Keratinocyte (primary cell): ENCODE results near the gene LYSMD2. TPM values are rescaled to one million over a fixed set of nuclear protein-coding genes. Genes with fewer than 3 reads are reported as not detected.

Experiments
- DNase-seq: peaks from one replicate; pipeline ENCODE4 v3.0.0-alpha.2; 2011; ENCODE audit warnings: low read depth, missing footprints, low spot score
- FAIRE-seq: peaks from 2 replicates; lab custom pipeline; 2011; peaks lifted over from hg19 to GRCh38; lab: Jason Lieb, UNC
- H2AFZ ChIP-seq: 2 replicates; pipeline ENCODE4 v1.6.0; 2012; ENCODE audit warnings: low read length, control low read depth, inconsistent platforms; ENCODE audit not compliant: control insufficient read depth
- H3K27ac ChIP-seq: 2 replicates; pipeline ENCODE4 v1.5.1; 2011; ENCODE audit warnings: low read length; ENCODE audit not compliant: control insufficient read depth, insufficient read depth
- H3K27me3 ChIP-seq: 3 replicates; pipeline ENCODE4 v1.6.0; 2011; ENCODE audit warnings: low read length; ENCODE audit not compliant: control insufficient read depth, insufficient read depth; ENCODE audit errors: extremely low read depth
- H3K36me3 ChIP-seq, 2 experiments: 2 replicates in 1 of 2; 3 replicates in 1 of 2; pipeline ENCODE4 v1.5.1; 2011; ENCODE audit warnings: low read length in 2 of 2, mild to moderate bottlenecking in 1 of 2; ENCODE audit not compliant: control insufficient read depth in 2 of 2, insufficient read depth in 2 of 2; ENCODE audit errors: extremely low read depth in 1 of 2
- H3K4me1 ChIP-seq: 3 replicates; pipeline ENCODE4 v1.5.1; 2011; ENCODE audit warnings: low read length; ENCODE audit not compliant: control insufficient read depth, insufficient read depth; ENCODE audit errors: extremely low read depth
- H3K4me2 ChIP-seq: 3 replicates; pipeline ENCODE4 v1.6.0; 2011; ENCODE audit warnings: low read depth, low read length; ENCODE audit not compliant: control insufficient read depth, insufficient read depth; ENCODE audit errors: extremely low read depth
- H3K4me3 ChIP-seq, 3 experiments: fragments of 200-600 bp in 1 of 3; sonication (generic) in 1 of 3; 2 replicates in 2 of 3; 3 replicates in 1 of 3; pipeline ENCODE4 v1.5.1; 2011 to 2016; ENCODE audit warnings: low read length in 3 of 3, mild to moderate bottlenecking in 3 of 3, control low read depth in 2 of 3, inconsistent platforms in 1 of 3, low read depth in 1 of 3, mixed read lengths in 1 of 3, mixed run types in 1 of 3, moderate library complexity in 1 of 3; ENCODE audit not compliant: control insufficient read depth in 2 of 3, insufficient read depth in 2 of 3; ENCODE audit errors: extremely low read depth in 1 of 3
- H3K79me2 ChIP-seq: 2 replicates; pipeline ENCODE4 v1.6.0; 2012; ENCODE audit warnings: low read length; ENCODE audit not compliant: control insufficient read depth, insufficient read depth
- H3K9ac ChIP-seq: 3 replicates; pipeline ENCODE4 v1.6.0; 2011; ENCODE audit warnings: low read length; ENCODE audit not compliant: control insufficient read depth, insufficient read depth; ENCODE audit errors: extremely low read depth
- H3K9me1 ChIP-seq: 3 replicates; pipeline ENCODE4 v1.6.0; 2011; ENCODE audit warnings: low read length; ENCODE audit not compliant: control insufficient read depth, insufficient read depth; ENCODE audit errors: extremely low read depth
- H3K9me3 ChIP-seq: 2 replicates; pipeline ENCODE4 v1.5.1; 2012; ENCODE audit warnings: low read depth, low read length; ENCODE audit not compliant: control insufficient read depth
- H4K20me1 ChIP-seq: 3 replicates; pipeline ENCODE4 v1.6.0; 2011; ENCODE audit warnings: low read length; ENCODE audit not compliant: control insufficient read depth, insufficient read depth; ENCODE audit errors: extremely low read depth
- EZH2 ChIP-seq: IDR thresholded peaks from one replicate; pipeline ENCODE4 v1.6.1; 2012; ENCODE audit warnings: inconsistent platforms, mild to moderate bottlenecking, low read length, moderate library complexity
- dilution Hi-C: fragments of 300-500 bp; cut with MboI; formaldehyde crosslinking; loops from one replicate; pipeline ENCODE4 v1.7.0; 2020; ENCODE audit warnings: low sequenced_read_pairs; ENCODE audit not compliant: extremely low pct_ligation_motif_present
- polyA plus RNA-seq, 5 experiments: library from polyadenylated mRNA; depleted of rRNA in 3 of 5; stranded (reverse) in 3 of 5; stranded (forward) in 1 of 5; unstranded in 1 of 5; fragments of >200 nt; gene quantifications; 1 replicate in 1 of 5; 2 replicates in 3 of 5; 3 replicates in 1 of 5; pipeline versions ENCODE4 v1.2.1 to v1.2.3, GENCODE V29; 2011 to 2012; ENCODE audit warnings: missing spikeins in 2 of 5, low read depth in 1 of 5, low replicate concordance in 1 of 5
- TF ChIP-seq, protein P1 (sequence below), 3 experiments: IDR thresholded peaks in 1 of 3; conservative IDR thresholded peaks in 1 of 3; optimal IDR thresholded peaks in 1 of 3; 2 replicates in 2 of 3; 3 replicates in 1 of 3; pipeline versions ENCODE3 to v1.5.1; 2011; ENCODE audit warnings: low read length in 3 of 3, mild to moderate bottlenecking in 3 of 3, moderate library complexity in 2 of 3, control low read depth in 1 of 3, inconsistent platforms in 1 of 3; ENCODE audit not compliant: insufficient read depth in 2 of 3; ENCODE audit errors: extremely low read depth in 1 of 3

LYSMD2 gene
- polyA plus RNA-seq, 1 donor (not counting 4 experiments of a cell fraction or from before 2014, with no cell fraction given), result 12.7 TPM

DNA sequence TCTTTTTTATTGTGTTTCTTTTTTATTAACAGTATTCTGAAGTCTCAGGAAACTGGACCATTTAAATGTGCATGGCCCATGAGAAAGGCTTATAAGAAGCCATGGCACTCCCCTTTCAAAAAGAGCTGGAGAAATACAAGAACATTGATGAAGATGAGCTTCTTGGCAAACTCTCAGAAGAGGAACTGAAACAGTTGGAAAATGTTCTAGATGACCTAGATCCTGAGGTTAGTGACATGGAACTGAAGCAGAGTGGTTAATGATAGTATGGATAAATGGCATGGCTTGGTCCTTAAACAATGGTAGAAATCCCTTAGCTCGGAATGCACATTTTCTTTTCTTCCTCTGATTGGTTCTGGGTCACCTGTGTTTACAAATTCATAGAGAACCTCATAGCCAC, 28.9 kb upstream of the LYSMD2 start:
- FAIRE-seq, result no peak
- TF ChIP-seq EZH2, result no peak
- TF ChIP-seq, protein P1, sequence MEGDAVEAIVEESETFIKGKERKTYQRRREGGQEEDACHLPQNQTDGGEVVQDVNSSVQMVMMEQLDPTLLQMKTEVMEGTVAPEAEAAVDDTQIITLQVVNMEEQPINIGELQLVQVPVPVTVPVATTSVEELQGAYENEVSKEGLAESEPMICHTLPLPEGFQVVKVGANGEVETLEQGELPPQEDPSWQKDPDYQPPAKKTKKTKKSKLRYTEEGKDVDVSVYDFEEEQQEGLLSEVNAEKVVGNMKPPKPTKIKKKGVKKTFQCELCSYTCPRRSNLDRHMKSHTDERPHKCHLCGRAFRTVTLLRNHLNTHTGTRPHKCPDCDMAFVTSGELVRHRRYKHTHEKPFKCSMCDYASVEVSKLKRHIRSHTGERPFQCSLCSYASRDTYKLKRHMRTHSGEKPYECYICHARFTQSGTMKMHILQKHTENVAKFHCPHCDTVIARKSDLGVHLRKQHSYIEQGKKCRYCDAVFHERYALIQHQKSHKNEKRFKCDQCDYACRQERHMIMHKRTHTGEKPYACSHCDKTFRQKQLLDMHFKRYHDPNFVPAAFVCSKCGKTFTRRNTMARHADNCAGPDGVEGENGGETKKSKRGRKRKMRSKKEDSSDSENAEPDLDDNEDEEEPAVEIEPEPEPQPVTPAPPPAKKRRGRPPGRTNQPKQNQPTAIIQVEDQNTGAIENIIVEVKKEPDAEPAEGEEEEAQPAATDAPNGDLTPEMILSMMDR (optimal IDR thresholded peaks at IDR 0.05 in 1 of 3, IDR thresholded peaks at IDR 0.05 in 1 of 3, conservative IDR thresholded peaks at IDR 0.05 in 1 of 3; ENCODE audit: extremely low read depth in 1 of 3, insufficient read depth in 2 of 3, low read length in 3 of 3), result no peak
- Histone ChIP-seq H4K20me1 (no peaks in the 10 kb centered on the region), H3K4me1 (no peaks in the 10 kb centered on the region), H2AFZ (no peak overlapping the region), H3K27ac (no peak overlapping the region), H3K79me2 (no peaks in the 10 kb centered on the region), H3K9ac (no peak overlapping the region), H3K36me3 (peaks cover 0 to 4% of the 10 kb centered on the region in 2 experiments), H3K9me1 (no peaks in the 10 kb centered on the region), H3K4me3 (no peak overlapping the region), H3K27me3 (no peaks in the 10 kb centered on the region), H3K9me3 (no peaks in the 10 kb centered on the region), H3K4me2 (no peak overlapping the region)
- dilution Hi-C loops, result no loop called here
- DNase-seq, result no peak

DNA sequence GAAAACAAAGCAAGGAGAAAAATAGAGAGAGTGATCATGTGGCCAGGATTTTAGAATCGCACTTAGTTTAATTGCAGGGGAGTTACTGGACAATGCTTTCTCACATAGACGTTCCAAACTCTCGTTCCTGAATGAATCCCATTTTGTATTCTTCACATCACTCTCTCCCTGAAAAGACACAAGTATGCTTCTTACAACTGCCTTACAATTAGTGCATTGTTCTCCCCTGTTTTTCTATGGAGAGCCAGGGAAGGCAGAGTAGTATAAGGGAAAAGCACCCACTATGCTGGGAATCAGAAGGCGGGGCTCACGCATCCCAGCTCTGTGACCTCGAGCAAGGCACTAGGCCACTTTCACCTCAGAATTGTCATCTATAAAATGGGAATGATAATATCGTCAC, 28.3 kb upstream of the LYSMD2 start:
- H3K9me3 ChIP-seq, result no peaks in the 10 kb centered on the region
- H4K20me1 ChIP-seq, result no peaks in the 10 kb centered on the region
- no peak overlapping the region for H3K9ac ChIP-seq
- no peaks in the 10 kb centered on the region for H3K4me1 ChIP-seq
- H3K36me3 ChIP-seq, result peaks cover 0 to 4% of the 10 kb centered on the region in 2 experiments
- no peak overlapping the region for H3K4me2 ChIP-seq
- H3K4me3 ChIP-seq, result no peak overlapping the region
- H2AFZ ChIP-seq, result no peak overlapping the region
- H3K27me3 ChIP-seq, result no peaks in the 10 kb centered on the region
- FAIRE-seq (no peak), DNase-seq (no peak)
- TF ChIP-seq, protein P1 (optimal IDR thresholded peaks at IDR 0.05 in 1 of 3, IDR thresholded peaks at IDR 0.05 in 1 of 3, conservative IDR thresholded peaks at IDR 0.05 in 1 of 3; ENCODE audit: extremely low read depth in 1 of 3, insufficient read depth in 2 of 3, low read length in 3 of 3), result no peak
- no peak for TF ChIP-seq EZH2
- dilution Hi-C loops, result no loop called here
- no peaks in the 10 kb centered on the region for H3K79me2 ChIP-seq
- H3K9me1 ChIP-seq, result no peaks in the 10 kb centered on the region
- H3K27ac ChIP-seq, result no peak overlapping the region
